DMS153 treated with DMSO at 0.1 percent for 48 hours (cell line): ENCODE results near the gene TECPR2.

ENCODE experiments used
- DNase-seq: peaks from one replicate; lab custom pipeline; 2025; ENCODE audit not compliant: unreplicated experiment; lab: John Stamatoyannopoulos, UW

Gene TECPR2

GRCh38 chr14:102371361-102371760 is 8.6 kb downstream of the TECPR2 start:
- DNase-seq = no peak

DNA sequence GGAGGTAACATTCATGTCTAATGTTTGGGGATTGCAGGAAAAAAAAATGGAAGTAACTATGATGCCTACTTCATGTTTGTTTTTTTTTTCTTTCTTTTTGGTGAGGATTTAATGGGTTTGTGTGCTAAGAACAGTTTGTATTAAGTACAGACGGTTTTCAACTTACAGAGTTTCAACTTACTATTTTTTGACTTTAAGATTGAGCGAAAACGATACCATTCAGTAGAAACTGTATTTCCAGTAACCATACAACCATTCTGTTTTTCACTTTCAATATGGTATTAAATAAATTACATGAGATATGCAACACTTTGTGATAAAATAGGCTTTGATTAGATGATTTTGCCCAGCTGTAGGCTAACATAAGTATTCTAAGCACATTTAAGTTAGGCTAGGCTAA is 10.4 kb downstream of the TECPR2 start:
- no peak for DNase-seq

DNA sequence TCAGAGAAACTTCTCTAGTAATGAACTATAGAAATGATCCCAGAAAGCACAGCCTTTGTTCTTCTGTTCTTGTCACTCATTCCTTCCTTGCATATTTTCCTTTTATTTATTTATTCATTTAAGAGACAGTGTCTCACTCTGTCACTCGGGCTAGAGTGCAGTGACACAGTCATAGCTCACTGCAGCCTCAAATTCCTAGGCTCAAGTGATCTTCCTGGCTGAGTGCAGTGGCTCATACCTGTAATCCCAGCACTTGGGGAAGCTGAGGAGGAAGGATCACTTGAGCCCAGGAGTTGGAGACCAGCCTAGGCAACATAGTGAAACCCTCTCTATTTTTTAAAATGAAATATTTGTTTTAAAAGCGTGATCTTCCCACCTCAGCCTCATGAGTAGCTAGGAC is 11.5 kb downstream of the TECPR2 start:
- no peak for DNase-seq

- DNase-seq = no peak
These were observed 12.4 kb downstream of the TECPR2 start for GRCh38 chr14:102375119-102375518.

- no peak for DNase-seq
These were observed 15.0 kb downstream of the TECPR2 start for GRCh38 chr14:102377696-102378095.

DNA sequence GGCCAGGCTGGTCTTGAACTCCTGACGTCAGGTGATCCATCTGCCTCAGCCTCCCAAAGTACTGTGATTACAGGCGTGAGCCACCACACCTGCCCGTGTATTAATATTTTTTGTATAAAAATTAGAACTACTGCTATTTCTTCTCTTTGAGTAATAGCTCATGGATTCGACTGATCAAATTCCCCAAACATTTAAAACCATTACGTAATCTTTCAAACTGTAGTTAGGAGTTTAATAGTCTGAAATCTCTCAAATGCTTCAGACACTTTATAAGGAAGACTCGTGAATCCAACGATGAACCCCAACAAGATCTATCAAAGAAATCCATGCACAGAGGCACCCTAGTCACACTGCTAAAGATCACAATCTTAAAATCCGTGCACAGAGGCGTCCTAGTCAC is 16.1 kb downstream of the TECPR2 start:
- DNase-seq = no peak

DNA sequence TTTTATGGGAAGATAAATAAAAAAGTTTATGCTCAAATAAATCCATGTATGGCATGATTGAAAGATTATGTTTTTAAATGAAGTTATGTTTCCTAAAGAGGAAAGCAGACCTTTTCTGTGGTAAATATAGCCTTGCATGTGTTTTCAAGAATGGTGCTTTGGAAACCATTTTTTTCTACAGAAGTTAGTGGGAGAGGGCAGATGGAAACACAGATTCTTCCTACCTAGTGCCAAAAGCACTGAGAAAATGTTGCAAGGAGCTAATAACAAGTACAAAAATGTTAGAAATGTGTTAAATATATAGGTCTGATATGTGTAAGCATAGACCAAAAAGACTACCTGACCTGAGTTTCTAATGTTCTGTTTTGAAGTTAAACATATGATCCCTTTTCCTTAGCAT is 24.3 kb downstream of the TECPR2 start:
- no peak for DNase-seq

DNA sequence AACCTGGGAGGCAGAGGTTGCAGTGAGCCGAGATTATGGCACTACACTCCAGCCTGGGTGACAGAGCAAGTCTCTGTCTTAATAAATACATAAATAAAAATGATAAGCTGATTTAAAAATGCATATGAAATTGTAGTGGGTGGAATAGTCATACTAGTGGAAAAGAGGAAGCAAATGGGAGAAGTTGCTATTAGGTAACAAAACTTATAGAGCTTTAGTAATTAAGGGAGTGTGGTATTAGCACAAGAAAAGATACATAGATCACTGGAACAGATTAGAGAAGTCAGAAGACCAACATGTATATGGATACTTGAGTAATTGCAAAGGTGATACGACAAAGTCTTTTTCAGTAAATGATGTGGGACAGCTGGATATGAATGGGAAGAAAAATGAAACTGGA is 26.5 kb downstream of the TECPR2 start:
- no peak for DNase-seq

GRCh38 chr14:102390064-102390855 is 27.5 kb downstream of the TECPR2 start:
- DNase-seq = no peak

- no peak for DNase-seq
These were observed 29.8 kb downstream of the TECPR2 start for GRCh38 chr14:102392506-102392905.

- no peak for DNase-seq
These were observed 32.1 kb downstream of the TECPR2 start for GRCh38 chr14:102394717-102395375.

- no peak for DNase-seq
These were observed 33.8 kb downstream of the TECPR2 start for GRCh38 chr14:102396521-102396920.

GRCh38 chr14:102403028-102403427 is 40.3 kb downstream of the TECPR2 start:
- no peak for DNase-seq

DNA sequence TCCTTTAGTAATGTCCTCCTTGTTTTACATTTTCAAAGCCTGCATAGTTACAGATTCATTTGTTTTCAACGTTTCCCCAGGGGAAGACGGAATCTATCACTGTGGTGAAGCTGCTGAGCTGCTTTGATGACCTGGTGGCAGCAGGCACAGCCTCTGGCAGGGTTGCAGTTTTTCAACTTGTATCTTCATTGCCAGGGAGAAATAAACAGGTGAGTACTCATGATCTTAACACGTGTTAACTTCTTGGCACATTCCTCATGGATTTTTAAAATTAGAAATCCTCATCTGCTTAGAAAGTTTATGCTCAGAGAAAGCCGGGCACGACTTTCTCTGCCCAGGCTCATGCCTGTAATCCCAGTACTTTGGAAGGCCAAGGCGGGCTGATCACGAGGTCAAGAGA is 44.5 kb downstream of the TECPR2 start:
- DNase-seq = no peak

GRCh38 chr14:102408724-102409123 is 46.0 kb downstream of the TECPR2 start:
- no peak for DNase-seq

DNA sequence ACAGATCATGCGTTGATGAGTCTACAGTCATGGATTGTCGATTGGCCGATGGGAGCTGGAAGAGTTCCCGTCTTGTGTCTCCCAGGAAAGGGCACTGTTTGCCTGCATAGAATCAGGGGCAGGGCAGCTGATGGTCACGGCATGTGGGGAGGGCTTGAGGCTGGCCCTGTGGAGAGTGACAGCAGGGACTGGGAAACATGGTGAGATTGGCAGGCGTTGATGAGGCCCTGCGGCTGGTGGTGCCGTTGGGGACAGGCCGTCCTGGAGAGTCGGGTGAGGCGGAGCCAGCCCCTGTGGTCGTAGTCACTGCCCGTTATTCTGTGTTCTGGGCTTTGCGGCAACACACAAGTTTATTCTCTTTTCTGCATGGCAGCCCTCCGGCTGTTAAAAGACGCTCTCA is 52.9 kb downstream of the TECPR2 start:
- no peak for DNase-seq

- DNase-seq = no peak
These were observed 54.3 kb downstream of the TECPR2 start for GRCh38 chr14:102417001-102417431.

GRCh38 chr14:102417646-102418045 is 54.9 kb downstream of the TECPR2 start:
- DNase-seq = no peak

GRCh38 chr14:102418169-102418852 is 55.6 kb downstream of the TECPR2 start:
- no peak for DNase-seq

DNA sequence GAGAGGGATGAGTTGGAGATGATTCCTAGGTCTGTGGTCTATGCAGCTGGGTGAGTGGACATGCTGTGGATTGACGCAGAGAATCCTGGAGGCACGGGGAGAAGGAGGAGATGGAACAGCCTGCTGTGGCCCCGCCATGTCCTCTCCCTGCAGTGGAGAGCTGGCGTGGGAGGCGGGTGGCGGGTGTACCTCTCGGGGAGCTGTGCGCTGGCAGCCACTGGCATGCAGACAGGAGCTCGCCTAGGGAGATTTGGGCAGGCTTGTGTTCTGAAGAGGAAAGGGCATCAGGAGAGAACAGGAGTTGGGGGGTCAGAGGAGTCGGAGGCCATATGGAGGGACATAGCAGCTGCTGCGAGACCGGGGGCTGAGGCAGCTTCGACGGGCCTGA is 56.1 kb downstream of the TECPR2 start:
- DNase-seq = no peak

DNA sequence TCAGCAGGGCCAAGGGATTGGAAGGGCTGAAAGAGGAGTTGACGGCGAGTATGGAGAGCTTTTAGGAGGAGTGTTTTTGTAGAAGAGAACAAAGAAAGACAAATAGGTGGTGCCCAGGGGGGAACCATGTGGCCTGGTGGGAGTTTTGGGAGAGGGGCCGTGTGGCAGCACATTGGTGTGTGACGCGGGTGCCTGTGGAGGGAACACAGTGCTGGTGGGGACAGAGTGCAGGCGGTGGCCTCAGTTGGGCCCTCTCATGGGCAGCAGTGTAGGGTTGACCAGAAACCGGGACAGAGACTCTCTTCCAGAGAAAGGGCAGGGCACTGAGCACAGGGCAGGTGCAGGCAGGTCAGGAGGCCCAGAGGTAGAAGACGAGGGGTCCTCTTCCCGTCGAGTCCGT is 56.5 kb downstream of the TECPR2 start:
- no peak for DNase-seq

DNA sequence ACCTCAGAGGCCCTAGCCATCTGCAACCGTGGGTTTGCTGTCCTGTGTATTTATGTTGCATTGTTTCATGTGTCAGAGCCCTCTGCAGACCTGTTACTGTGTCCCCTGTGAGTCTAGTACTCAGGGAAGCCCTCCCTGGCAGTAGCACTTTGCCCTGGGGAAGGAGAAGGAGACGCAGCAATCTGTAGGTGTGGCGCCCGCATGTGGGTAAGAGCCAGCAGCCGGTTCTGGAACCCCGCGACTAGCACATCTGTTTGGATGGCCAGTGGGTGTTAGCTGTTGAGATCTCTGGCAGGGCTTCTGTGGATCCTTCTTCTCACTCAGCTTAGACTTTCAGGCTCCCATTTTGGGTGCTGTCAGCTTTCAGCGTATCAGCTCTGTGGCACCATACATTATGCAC is 57.0 kb downstream of the TECPR2 start:
- DNase-seq = no peak
